ENCODE results near the gene RGPD3.
"Not testable (repeated sequence)": the region's sequence is repeated elsewhere in the genome, so short reads cannot be mapped to it uniquely, and the experiment has no call there.

The RGPD3 gene

GRCh38 chr2:106468107-106468506 lies at the start of gene RGPD3:
Gene RGPD3, minus strand, starts transcription at chr2:106468413. Its CDS starts 125 bp downstream, at chr2:106468288.
- H3K4me1 ChIP-seq, H3K27ac ChIP-seq, H3K27me3 ChIP-seq, H3K4me3 ChIP-seq, H3K9ac ChIP-seq, H3K4me2 ChIP-seq, H4K20me1 ChIP-seq, H3K36me3 ChIP-seq: not testable (repeated sequence)
- H3K9me3 ChIP-seq (replicated peaks in 1 of 11), result peaks cover 19 to 25% (median 22%) of the 10 kb centered on the region in 11 experiments

DNA sequence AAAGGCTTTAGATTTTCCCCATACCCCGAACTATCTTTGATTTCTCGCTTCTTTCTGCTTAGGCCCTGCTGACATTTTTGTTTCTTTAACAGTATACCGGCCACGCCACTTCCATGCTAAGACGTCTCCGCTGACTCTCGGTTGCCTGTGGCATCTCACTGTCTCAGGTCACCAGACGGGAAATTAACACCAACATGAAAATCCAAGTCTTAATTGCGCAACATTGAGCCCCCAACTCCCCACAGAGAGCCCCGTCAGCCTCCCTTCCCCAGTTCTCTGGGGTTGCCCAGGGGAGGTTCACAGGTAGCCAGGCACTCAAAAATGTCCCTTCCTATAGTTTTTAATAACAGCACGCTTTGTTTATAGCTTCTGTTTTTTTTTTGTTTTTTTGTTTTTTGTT lies 49.1 kb upstream of the RGPD3 start:
- no peak overlapping the region for H3K27ac ChIP-seq
- no peaks in the 10 kb centered on the region for H3K27me3 ChIP-seq
- peak in 9 of 11 experiments; percentile 32 to 90 (median 48); a peak in 10 of 22 replicates for TF ChIP-seq Cebpa-rat (IDR thresholded peaks at IDR 0.05)
- H3K4me2 ChIP-seq, result no peak overlapping the region
- H3K4me3 ChIP-seq, result no peak overlapping the region
- H3K4me1 ChIP-seq, result peaks cover 0 to 15% (median 3%) of the 10 kb centered on the region in 10 experiments; a peak in 10 of 20 replicates
- no peaks in the 10 kb centered on the region for H4K20me1 ChIP-seq
- H3K9me3 ChIP-seq (replicated peaks in 1 of 11), result no peaks in the 10 kb centered on the region
- no peaks in the 10 kb centered on the region for H3K36me3 ChIP-seq
- H3K9ac ChIP-seq, result no peak overlapping the region

GRCh38 chr2:106516864-106517263 lies 48.7 kb upstream of the RGPD3 start:
- Histone ChIP-seq H3K36me3 (no peaks in the 10 kb centered on the region), H3K4me2 (no peak overlapping the region), H3K27me3 (no peaks in the 10 kb centered on the region), H3K9me3 (replicated peaks in 1 of 11) (no peaks in the 10 kb centered on the region), H3K9ac (no peak overlapping the region), H3K4me3 (no peak overlapping the region), H3K27ac (no peak overlapping the region), H3K4me1 (peaks cover 0 to 20% (median 3%) of the 10 kb centered on the region in 10 experiments; a peak in 10 of 20 replicates), H4K20me1 (no peaks in the 10 kb centered on the region)
- TF ChIP-seq Cebpa-rat (IDR thresholded peaks at IDR 0.05), result no peak

DNA sequence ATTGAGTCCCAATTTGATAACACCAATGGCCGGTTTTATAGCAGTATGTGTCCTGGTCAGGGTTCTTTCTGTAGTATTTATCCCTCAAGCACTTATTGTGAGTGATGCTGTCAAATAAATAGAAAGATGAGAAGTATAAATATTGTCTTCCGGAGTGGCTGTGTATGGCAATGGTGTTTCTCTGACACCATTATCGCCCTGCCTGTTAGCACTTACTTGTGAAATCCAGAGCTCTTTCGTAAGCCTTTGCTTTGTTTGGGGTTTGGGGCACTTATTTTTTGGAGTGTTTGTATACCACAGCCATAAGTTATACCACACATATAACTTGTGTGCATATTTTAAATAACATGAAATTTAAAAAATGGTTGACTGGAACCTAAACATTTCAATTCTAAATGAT lies 48.2 kb upstream of the RGPD3 start:
- peaks cover 0 to 22% (median 5%) of the 10 kb centered on the region in 10 experiments; a peak in 10 of 20 replicates for H3K4me1 ChIP-seq
- no peak overlapping the region for H3K4me2 ChIP-seq
- no peaks in the 10 kb centered on the region for H3K36me3 ChIP-seq
- H3K27ac ChIP-seq, result no peak overlapping the region
- H3K9me3 ChIP-seq (replicated peaks in 1 of 11), result no peaks in the 10 kb centered on the region
- H4K20me1 ChIP-seq, result no peaks in the 10 kb centered on the region
- TF ChIP-seq Cebpa-rat (IDR thresholded peaks at IDR 0.05), result no peak
- no peak overlapping the region for H3K4me3 ChIP-seq
- H3K9ac ChIP-seq, result no peak overlapping the region
- H3K27me3 ChIP-seq, result no peaks in the 10 kb centered on the region

DNA sequence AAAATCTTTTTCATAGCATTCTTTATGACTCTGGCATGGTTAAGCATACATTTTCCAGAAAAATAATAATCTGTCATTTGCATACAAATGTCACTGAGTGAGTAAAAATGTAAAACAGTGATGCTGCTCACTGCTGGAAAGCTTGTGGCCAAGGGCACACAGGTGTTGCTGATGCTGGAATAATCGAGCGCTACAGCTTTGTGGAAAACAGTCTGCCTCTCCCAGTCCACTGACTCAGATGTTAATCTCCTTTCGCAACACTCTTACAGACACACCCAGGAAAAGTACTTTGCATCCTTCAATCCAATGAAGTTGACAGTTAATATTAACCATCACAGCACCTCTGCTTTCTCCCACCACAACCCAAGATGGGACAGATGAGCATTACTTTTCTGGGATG lies 46.6 kb upstream of the RGPD3 start:
- not testable (repeated sequence) for H3K27ac ChIP-seq

DNA sequence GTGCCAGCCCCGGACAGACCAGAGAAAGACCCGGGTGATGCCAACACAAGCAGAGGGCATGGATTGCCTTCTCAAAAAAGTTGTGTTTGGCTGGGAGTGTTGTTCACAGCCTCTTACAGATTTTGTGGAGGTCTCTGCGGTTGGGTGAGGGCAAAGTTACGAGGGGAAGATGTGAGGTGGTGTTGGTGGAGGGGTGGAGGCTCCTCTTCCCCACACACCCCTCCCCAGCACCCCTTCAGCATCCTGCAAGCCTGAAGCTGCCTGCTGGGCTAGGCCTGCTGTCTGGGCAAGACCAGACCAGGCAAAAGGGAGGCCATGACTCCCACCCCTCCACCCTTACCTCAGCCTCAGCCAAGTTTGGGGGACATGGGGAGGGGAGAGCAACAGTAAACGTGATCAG lies 45.2 kb upstream of the RGPD3 start:
- H3K9me3 ChIP-seq (replicated peaks in 1 of 11), result not testable (repeated sequence)

More for the DNA sequence above, 46.6 kb upstream of the RGPD3 start:
- not testable (repeated sequence) for H4K20me1 ChIP-seq; H3K36me3 ChIP-seq; H3K4me3 ChIP-seq; H3K9ac ChIP-seq; H3K27me3 ChIP-seq; H3K9me3 ChIP-seq (replicated peaks in 1 of 11)
- Histone ChIP-seq H3K4me2 (peak overlapping the region in 5 of 11 experiments; percentile 34 to 50 (median 45); a peak in 7 of 22 replicates), H3K4me1 (peaks cover 0 to 37% (median 14%) of the 10 kb centered on the region in 10 experiments; a peak in 16 of 20 replicates)

GRCh38 chr2:106511934-106512333 lies 43.7 kb upstream of the RGPD3 start:
- H3K36me3 ChIP-seq; H3K9ac ChIP-seq; H3K27me3 ChIP-seq; H3K9me3 ChIP-seq (replicated peaks in 1 of 11); H3K4me3 ChIP-seq; H4K20me1 ChIP-seq: not testable (repeated sequence)
- peaks cover 0 to 41% (median 14%) of the 10 kb centered on the region in 10 experiments; a peak in 16 of 20 replicates for H3K4me1 ChIP-seq
- peak overlapping the region in 1 of 11 experiments; percentile 17; a peak in 1 of 22 replicates for H3K27ac ChIP-seq
- peak overlapping the region in 5 of 11 experiments; percentile 6 to 59 (median 51); a peak in 7 of 22 replicates for H3K4me2 ChIP-seq

More for the DNA sequence above, 45.2 kb upstream of the RGPD3 start:
- not testable (repeated sequence) for H3K4me2 ChIP-seq, H3K27ac ChIP-seq, H4K20me1 ChIP-seq, H3K27me3 ChIP-seq, H3K9ac ChIP-seq, H3K4me3 ChIP-seq, H3K36me3 ChIP-seq
- H3K4me1 ChIP-seq, result peaks cover 0 to 41% (median 14%) of the 10 kb centered on the region in 10 experiments; a peak in 16 of 20 replicates

DNA sequence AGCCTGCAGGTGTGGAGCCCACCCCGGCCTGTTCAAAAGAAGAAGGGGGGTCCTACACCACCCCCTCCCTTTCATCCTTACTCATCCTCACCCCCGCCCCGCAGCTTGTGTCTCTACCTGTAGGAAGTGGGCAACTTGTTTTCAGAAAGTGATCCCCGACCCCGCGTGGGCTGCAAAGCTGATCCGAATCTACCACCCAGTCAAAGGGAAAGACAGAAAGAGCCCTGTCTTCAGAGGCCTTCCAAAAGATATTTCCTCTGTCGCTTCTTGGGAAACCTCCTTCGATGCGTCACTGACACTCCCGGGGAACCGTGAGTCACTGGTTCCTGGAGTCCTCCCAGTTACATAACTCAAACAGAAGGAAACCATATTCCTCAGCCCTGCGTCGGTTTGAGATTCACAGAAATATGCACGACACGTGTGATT lies 43.3 kb upstream of the RGPD3 start:
- not testable (repeated sequence) for H3K9ac ChIP-seq; H3K4me3 ChIP-seq; H4K20me1 ChIP-seq; H3K27me3 ChIP-seq; H3K9me3 ChIP-seq (replicated peaks in 1 of 11); H3K36me3 ChIP-seq
- Histone ChIP-seq H3K4me1 (peaks cover 0 to 41% (median 14%) of the 10 kb centered on the region in 10 experiments; a peak in 16 of 20 replicates), H3K4me2 (peak overlapping the region in 5 of 11 experiments; percentile 6 to 73 (median 51); a peak in 7 of 22 replicates), H3K27ac (peak overlapping the region in 1 of 11 experiments; percentile 30; a peak in 1 of 22 replicates)

GRCh38 chr2:106510791-106511190 lies 42.6 kb upstream of the RGPD3 start:
- not testable (repeated sequence) for H3K9me3 ChIP-seq (replicated peaks in 1 of 11); H3K36me3 ChIP-seq; H3K9ac ChIP-seq; H3K4me3 ChIP-seq; H4K20me1 ChIP-seq; H3K27me3 ChIP-seq
- H3K4me1 ChIP-seq, result peaks cover 0 to 41% (median 14%) of the 10 kb centered on the region in 10 experiments; a peak in 16 of 20 replicates
- peak overlapping the region in 1 of 11 experiments; percentile 42; a peak in 2 of 22 replicates for H3K27ac ChIP-seq
- peak overlapping the region in 9 of 11 experiments; percentile 16 to 73 (median 33); a peak in 8 of 22 replicates for H3K4me2 ChIP-seq

DNA sequence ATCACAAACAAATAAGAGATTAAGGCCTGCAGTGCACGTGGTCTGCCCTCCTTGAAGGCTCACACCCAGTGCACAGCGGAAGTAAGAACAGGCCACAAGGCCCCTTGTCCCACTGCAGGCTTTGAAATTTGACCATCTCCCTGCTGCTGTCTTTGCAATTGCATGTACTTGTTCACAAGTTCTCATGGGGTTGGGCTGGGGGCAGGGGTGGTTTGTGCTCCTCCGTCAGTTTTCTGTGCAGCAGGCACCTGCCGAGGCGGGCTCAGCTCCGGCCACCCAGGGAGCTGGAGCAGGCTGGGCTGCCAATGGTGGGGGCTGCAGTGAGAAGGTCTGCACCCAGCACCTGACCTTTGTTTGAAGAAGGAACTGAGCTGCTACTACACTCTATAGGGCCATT lies 41.2 kb upstream of the RGPD3 start:
- H3K27me3 ChIP-seq; H3K4me2 ChIP-seq; H3K36me3 ChIP-seq; H3K4me3 ChIP-seq; H3K27ac ChIP-seq; H3K9me3 ChIP-seq (replicated peaks in 1 of 11); H3K9ac ChIP-seq; H4K20me1 ChIP-seq: not testable (repeated sequence)
- H3K4me1 ChIP-seq, result peaks cover 0 to 30% (median 11%) of the 10 kb centered on the region in 10 experiments; a peak in 15 of 20 replicates

- H3K36me3 ChIP-seq; H3K4me3 ChIP-seq; H3K9ac ChIP-seq; H3K9me3 ChIP-seq (replicated peaks in 1 of 11); H3K27ac ChIP-seq; H3K4me2 ChIP-seq; H3K27me3 ChIP-seq; H4K20me1 ChIP-seq: not testable (repeated sequence)
- H3K4me1 ChIP-seq, result peaks cover 0 to 30% (median 11%) of the 10 kb centered on the region in 10 experiments; a peak in 15 of 20 replicates
Measured at GRCh38 chr2:106508660-106509373, 40.6 kb upstream of the RGPD3 start.

- H4K20me1 ChIP-seq; H3K27ac ChIP-seq; H3K27me3 ChIP-seq; H3K4me2 ChIP-seq; H3K36me3 ChIP-seq; H3K9me3 ChIP-seq (replicated peaks in 1 of 11); H3K4me3 ChIP-seq; H3K9ac ChIP-seq: not testable (repeated sequence)
- peaks cover 0 to 16% (median 8%) of the 10 kb centered on the region in 10 experiments; a peak in 15 of 20 replicates for H3K4me1 ChIP-seq
Measured at GRCh38 chr2:106506002-106506687, 37.9 kb upstream of the RGPD3 start.

DNA sequence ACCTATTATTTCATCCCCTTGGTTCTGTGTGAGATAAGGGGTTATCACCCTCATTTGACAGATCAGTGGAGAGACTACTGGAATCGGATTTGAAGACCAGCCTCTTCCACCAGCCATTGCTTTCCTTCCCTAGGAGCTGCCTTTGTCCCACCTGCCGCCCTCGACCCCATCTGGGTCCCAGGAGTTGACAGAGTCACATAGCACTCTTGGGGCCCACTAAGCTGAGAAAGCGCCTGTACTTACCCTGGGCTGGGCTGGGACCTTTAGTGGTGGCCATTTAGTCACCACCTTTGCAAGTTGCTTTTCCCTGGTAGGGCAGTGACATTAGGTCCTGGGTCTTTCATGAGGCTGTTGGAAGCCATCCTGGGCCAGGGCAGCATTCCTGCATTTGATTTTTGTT lies 36.6 kb upstream of the RGPD3 start:
- H3K4me2 ChIP-seq; H3K27me3 ChIP-seq; H3K4me3 ChIP-seq; H3K9ac ChIP-seq; H3K4me1 ChIP-seq; H3K36me3 ChIP-seq; H4K20me1 ChIP-seq; H3K9me3 ChIP-seq (replicated peaks in 1 of 11); H3K27ac ChIP-seq: not testable (repeated sequence)

All from BLaER1 treated with 17β-estradiol and CSF1 and Interleukin-3, amounts not matched to agents 10 nM and 100 nM (cell line).